PC-3 (cell line): ENCODE data around the gene SLC25A47.

ENCODE experiments used
- CTCF ChIP-seq: fragments of 300-600 bp; sonication (generic); conservative IDR thresholded peaks from 2 replicates; pipeline ENCODE4 v1.5.1; 2017; ENCODE audit warnings: antibody characterized with exemption, low read depth, mild to moderate bottlenecking, low read length
- EZH2 ChIP-seq: fragments of 300-600 bp; sonication (generic); IDR thresholded peaks from one replicate; pipeline ENCODE4 v1.6.1; 2017; ENCODE audit warnings: antibody characterized with exemption, mild to moderate bottlenecking, low read length; ENCODE audit not compliant: unreplicated experiment
- EZH2phosphoT487 ChIP-seq: fragments of 300-600 bp; sonication (generic); IDR thresholded peaks from 2 replicates; pipeline ENCODE4 v1.6.1; 2018; ENCODE audit warnings: mild to moderate bottlenecking, antibody characterized with exemption, low read length, borderline replicate concordance

- TF ChIP-seq EZH2 (no peak), CTCF (no peak), EZH2phosphoT487 (no peak)
Observed at GRCh38 chr14:100323942-100324307, 786 bp downstream of the SLC25A47 start.
